GM19468 (cell line): Measurements from ENCODE around the gene RRM1.

ENCODE experiments used
- ATAC-seq: cut with Tn5 transposase; IDR thresholded peaks from one replicate; pipeline ENCODE4 v1.9.1; 2021; ENCODE audit warnings: mild to moderate bottlenecking, moderate library complexity, moderate number of reproducible peaks; ENCODE audit not compliant: unreplicated experiment; ENCODE audit errors: extremely low read depth

The RRM1 gene

DNA sequence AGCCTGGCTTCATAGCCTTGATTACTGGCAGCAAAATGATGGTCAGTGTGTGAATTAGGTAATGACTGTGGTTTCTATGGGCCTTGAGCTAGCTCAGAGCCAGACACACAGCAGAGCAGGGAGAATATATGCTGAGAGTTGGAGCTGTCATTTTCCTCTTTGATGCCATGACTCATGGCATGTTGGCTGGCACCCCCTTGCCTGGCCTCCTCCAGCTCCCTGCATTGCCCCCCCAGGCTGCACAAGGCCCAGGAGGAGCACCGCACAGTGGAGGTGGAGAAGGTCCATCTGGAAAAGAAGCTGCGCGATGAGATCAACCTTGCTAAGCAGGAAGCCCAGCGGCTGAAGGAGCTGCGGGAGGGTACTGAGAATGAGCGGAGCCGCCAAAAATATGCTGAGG is 20.3 kb upstream of the RRM1 start:
- ATAC-seq = no peak

DNA sequence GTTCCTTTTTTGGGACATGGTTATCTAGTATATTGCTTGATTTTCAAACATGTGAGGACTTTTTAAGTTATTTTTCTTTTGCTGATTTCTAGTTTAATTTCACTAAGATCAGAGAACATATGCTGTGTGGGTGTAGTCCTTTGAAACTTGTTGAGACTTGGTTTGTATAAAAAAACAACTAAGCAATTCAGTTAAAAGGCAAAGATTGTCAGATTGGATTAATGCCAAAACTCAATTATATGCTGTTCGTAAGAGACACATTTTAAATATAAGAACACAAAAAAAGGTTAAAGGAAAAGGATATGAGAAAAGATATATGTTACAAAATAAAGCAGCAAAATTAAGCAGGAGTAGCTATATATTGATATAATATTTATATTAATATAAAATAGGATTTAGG is 17.8 kb upstream of the RRM1 start:
- no peak for ATAC-seq

DNA sequence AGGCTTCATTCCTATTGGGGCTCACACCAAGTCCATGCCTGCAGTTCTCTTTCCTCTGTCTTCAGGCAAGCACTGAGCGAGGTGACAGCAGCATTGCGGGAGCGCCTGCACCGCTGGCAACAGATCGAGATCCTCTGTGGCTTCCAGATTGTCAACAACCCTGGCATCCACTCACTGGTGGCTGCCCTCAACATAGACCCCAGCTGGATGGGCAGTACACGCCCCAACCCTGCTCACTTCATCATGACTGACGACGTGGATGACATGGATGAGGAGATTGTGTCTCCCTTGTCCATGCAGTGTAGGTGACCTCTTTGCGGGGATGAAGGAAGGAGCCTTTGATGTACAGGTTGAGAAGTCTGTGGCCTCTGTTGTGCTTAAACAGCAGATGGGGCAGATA is 11.4 kb upstream of the RRM1 start:
- no peak for ATAC-seq

DNA sequence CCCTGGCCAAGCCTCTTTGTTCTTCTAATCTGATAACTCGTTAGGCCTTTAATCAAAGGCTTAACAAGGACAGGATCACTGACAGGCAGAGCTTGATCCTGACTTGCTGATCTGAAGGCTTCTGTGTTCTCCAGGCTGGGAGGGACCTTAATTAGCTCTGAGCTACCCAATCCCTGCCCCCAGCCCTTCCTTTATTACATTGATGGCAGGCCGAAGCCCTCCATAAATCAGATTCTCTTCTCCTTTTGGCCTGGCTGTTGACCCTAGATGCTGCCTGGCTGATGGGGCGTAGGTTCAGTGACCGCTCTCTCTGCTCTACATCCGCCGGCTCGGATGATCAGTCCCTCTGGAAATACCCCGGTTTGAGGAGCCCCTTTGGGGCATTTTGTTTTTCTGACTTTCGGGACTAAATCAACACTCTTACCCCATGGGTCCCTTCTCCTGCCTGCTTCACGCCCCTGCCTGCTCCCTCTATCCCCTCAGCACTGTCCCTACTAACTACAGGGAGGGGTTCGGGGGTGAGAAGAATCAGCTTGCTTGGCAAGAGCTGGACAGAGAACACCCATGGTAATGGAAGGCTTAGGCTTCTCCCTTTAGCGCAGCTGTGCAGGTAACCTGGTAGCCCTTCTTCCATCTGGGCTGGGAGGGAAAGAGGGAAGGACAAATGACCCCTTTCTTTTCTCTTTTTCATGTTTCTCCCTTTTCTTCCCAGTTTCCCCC is 10.0 kb upstream of the RRM1 start:
- ATAC-seq = no peak

DNA sequence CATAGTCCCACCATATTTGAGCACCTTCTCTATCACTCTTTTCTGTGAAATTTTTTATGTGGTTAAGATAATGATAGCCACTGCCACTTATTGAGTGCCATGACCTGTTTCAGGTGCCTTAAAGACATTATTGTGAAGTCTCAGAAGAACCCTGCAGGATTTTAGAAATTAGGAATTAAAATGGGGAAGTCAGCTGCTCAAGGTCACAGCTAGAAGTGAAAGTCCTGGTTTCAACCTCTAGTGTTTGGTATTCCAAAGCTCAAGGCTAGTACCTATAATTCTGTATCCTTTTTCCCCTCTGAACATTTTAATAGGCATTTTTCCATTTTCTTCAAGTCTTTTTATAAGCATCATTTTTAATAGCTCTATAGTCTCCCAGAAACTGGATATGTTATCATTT is 9.0 kb upstream of the RRM1 start:
- no peak for ATAC-seq

DNA sequence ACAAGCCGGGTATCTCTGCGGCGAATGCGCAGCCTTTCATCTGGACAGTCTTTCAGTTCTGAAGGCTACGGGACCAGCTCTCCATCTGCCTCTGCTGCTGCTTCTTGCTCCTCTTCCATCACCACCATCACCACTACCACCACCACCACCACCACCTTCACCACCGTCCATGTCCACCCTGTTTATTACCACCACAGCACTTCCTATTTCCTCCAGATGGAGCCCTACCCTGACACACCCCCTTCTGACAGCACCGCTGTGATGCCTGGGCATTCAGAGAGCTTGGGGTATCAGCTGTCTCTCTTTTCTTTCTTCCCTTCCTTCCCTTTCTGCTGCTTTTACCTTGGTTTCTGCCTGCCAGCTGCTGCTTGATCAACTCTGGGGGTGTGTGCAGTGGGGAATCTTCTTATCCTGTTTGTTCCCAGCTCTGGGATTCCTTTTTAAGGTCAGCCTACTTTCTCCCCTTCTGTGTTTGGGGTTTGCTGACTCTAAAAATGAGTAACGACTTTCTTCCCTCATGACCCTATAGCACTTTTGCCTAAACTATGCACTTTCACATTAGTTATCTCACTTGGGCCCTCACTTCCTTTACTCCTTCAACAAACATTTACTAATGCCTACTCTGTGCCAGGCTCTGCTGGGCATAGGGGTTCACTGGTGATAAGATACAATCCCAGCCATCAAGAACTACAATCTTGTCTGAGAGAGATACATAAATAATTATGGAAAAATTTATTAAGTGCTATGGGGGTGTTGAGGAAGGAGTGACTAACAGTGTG is 7.8 kb upstream of the RRM1 start:
- no peak for ATAC-seq

DNA sequence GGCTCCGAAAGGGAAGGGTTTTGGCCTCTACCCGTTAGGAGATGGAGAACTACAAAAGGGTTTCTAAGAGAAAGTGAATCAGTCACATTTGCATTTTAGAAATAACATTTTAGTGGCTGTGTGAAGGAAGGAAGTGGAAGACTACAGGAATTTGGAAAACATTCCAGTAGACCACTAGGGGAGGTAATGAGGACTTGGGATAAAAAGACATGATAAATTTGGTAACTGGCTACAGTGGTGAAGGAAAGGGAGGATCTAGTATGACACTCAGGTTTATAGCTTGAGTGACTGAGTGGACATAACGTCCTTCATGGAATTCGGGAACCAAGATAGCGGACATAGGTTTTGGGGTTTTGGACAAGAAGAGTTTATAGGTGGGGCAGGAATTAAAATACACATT is 7.0 kb upstream of the RRM1 start:
- no peak for ATAC-seq

DNA sequence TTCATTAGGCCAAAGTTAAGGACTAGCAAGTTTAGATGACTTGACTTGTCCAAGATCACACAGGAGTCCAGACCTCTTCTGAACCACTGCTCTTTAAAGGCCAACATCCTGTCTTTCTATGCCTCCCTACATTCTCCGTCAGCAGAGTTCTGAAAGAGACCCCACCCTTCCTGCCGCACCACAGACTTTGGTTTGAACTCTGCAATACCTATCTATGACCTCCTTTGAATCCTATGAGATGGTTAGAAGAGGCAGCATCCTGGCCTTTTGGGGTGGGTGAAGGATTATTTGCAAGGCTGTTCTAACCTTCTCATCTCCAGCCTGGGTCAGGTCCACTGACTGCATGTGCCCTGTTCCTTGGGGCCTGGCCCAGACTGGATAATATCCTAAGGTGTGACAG is 4.3 kb upstream of the RRM1 start:
- no peak for ATAC-seq

DNA sequence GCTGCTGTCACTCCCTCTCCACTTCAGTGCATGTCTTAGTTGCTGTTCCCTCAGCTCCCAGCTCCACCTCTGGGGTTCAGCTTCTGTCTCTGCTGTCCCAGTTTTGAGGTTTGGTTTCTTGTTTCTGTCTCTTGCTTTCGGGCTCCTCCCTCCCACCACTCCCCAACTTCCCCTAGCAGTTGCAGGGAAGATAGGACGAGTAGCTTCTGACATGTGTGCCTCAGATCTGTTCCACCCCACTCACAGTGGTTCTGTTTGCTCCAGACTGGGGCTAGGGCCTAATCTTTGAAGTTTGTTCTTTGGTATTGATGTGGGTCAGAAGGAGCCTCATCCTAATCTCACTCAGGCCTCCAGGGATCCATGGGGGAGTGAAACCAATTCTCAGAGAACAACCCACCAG is 2.6 kb upstream of the RRM1 start:
- ATAC-seq = no peak

DNA sequence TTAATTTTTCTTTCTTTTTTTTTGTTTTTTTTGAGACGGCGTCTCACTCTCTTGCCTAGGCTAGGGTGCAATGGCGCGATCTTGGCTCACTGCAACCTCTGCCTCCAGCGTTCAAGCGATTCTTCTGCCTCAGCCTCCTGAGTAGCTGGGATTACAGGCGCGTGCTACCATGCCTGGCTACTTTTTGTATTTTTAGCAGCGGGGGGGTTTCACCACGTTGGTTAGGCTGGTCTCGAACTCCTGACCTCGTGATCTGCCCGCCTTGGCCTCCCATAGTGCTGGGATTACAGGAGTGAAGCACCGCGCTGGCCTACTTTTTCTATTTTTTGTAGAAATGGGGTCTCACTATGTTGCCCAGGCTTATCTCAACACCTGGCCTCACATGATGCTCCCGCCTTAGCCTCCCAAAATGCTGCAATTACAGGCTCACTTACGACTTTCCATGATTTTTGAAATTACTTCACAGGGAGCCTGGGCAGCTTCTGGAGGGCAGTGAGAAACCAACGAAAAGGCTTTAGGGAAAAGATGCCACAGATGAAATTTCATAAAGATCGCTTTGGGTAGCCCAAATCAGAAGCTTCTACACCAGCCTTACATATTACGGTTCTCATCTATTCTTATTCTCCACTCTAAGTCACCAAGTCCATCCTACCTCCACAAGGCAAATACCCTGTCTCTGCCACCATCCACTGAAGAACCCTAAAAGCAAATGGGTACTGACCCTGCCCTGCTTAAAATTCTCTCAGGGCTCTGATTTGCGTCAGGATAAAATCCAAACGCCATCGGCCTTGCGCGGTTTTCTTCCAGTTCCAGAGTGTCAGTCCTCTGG is 866 bp upstream of the RRM1 start:
- ATAC-seq = no peak

DNA sequence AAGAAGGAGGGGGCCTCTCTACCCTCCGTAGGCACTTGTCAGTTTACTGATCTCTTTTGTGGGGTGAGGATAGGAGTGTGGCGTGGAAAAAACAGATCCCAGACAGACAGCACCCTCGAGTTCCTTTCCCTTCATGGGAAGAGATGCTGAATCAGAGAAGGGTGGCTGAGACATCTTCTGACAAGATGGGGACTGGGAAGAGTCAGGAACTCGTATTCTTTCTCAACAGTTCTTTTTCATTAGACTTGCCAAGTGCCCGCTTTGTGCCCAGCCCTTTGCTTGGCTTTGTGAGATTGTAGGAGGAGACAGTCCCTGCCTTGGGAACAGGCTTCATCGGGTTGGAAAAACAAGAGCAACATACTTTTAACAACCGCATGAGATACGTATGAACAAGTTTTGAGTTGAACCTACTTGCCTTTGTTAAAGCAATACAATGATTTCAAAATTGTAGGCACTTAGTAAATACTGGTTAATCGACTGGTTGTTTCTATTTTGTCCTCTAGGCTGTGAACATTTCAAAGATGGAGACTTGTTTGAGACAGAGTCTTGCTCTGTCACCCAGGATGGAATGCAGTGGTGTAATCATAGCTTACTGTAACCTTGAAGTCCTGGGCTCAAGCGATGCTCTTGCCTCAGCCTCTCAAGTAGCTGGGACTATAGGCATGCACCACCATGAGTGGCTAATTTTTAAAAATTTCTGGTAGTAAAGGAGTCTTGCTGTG is 1.1 kb downstream of the RRM1 start:
- no peak for ATAC-seq

DNA sequence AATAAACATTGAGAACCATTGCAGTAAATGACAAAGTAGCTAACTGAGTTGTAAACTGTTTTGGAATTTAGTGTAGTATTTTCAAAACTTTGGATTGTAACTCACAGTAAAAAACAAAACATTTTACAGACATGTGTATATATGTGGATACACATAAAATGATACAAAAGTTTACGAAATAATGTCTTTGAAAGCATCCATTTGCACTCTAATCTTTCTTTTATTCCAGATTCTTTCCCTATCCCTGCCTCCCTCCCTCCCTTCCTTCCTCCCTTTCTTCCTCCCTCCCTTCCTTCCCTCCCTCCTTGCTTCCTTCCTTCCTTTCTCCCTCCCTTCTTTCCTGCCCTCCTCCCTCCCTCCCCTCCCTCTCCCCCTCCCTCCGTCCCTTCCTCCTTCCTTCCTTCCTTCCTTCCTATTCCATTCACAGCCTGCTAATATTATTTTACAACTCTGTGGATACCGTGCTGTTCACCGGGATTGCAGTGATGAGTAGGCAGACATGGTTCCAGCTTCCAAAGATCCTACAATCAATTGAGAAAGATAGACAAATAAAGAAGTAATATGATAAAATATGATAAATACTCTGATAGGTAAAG is 3.5 kb downstream of the RRM1 start:
- no peak for ATAC-seq

DNA sequence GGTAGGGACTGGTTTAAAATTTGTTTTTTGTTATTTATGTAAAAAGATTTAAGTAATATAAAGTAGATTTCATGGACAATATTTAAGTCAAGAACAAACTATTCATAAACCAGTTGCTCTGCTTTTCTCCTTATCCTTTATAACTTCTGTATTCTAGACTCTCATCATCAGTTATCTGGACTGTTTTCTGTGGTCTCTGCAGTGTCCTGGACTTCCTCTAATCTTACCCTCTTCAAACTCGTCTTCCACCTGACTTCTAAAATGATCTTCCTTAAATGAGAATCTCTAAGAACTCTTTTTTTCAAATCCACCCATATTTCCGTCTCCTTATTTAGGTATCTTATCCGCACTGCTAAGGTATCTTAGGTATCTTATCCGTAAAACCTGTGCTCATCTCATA is 8.1 kb downstream of the RRM1 start:
- ATAC-seq = no peak

DNA sequence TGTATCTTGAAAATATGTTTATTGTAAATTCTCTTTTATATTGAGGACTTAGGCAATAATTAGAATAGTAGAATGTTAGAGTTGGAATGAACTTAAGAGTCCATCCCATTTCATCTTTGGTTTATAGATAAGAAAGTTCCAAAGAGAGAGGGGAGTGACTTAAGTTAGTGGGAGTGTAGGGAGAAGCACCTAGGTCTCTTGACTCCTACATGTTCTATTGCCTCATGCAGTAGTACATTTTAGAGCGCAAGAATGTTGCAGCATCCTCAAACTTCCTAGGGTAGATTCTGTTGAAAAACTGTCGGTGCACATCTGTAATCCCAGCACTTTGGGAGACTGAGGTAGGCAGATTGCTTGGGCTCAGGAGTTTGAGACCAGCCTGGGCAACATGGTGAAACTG is 8.7 kb downstream of the RRM1 start:
- ATAC-seq = no peak

DNA sequence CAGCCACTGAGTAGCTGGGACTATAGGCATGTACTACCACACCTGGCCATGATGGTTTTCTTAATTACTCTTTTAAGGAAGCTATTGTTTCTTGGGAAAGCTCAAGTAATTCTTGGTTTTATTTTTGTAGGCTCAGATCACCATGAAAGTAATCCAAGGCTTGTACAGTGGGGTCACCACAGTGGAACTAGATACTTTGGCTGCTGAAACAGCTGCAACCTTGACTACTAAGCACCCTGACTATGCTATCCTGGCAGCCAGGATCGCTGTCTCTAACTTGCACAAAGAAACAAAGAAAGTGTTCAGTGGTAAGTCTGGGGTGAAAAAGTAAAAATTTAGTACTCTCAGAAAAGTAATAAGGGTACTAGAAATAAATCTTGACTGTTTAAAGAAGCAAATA is 11.3 kb downstream of the RRM1 start:
- ATAC-seq = no peak

DNA sequence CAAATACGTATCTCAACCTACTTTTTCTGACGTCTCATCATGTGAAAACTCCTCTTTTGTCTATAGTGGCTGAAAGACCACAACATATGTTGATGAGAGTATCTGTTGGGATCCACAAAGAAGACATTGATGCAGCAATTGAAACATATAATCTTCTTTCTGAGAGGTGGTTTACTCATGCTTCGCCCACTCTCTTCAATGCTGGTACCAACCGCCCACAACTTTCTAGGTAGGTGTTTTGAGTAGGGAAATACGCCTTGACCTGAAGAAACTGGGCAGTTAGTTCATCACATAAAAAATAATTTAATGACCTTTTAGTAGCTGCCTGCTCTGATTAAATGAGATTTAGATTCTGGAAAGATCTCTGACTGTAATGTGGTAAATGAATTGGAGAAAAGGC is 17.2 kb downstream of the RRM1 start:
- no peak for ATAC-seq

DNA sequence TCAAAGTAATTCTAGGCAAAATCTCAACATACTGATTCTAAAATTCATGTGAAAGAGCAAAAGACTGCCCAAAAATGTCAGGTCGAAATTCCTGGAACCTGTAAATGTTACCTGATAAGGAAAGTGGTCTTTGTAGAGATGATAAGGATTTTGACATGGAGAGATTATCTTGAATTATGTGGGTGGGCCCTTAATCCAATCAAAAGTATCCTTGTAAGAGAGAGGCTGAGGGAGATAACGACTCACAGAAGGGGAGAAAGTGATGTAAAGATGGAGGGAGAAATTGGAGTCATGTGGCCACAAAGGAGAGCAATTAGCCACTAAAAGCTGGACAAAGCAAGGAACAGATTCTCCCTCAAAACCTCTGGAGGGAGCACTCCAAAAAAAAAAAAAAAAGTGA is 20.5 kb downstream of the RRM1 start:
- no peak for ATAC-seq

DNA sequence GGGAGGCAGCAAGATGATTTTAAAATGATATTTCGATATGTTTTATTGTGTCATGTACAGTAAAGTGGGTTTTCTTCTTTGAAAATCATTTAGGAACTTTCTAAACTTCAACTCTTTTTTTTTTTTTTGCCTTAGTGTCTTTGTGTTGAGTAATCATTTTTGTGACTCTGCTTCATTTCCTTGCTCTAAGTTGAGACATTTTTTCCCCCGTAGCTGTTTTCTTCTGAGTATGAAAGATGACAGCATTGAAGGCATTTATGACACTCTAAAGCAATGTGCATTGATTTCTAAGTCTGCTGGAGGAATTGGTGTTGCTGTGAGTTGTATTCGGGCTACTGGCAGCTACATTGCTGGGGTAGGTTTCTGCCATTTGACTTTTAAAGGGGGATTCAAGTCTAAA is 23.5 kb downstream of the RRM1 start:
- ATAC-seq = no peak

DNA sequence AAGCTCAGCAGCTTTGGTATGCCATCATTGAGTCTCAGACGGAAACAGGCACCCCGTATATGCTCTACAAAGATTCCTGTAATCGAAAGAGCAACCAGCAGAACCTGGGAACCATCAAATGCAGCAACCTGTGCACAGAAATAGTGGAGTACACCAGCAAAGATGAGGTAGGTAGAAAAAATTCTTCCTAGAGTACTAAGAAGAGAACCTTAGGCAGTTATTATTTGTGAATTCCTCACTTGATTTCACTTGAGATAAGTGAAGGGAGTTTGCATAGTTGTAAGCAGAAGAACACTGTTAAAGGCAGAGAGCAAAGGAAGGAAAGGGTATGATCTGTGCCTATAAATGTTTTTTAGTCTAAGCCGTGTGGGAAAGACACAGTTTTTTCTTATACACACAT is 28.6 kb downstream of the RRM1 start:
- ATAC-seq = no peak

DNA sequence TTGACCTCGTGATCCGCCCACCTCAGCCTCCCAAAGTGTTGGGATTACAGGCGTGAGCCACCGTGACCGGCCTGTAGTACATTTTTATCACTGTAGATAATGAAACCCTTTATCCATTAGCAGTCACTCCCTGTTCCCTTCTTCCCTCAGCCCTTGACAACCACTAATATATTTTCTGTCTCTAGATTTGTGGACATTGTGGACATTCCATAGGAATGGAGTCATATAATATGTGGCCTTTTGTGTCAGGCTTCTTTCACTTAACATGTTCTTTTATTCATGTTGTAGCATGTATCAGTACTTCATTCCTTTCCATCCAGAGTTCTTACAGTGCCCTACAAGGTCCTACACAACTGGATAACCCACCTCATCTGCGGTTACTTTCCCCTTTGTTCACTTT is 30.5 kb downstream of the RRM1 start:
- ATAC-seq = no peak
